ENCODE data around the gene DTD2. TPM values are rescaled to one million over a fixed set of nuclear protein-coding genes. Genes with fewer than 3 reads are reported as not detected.

Gene DTD2
- total and polyA plus RNA-seq, 2 of the 8 experiments (the other 6 are each of a cell fraction or from before 2014, with no cell fraction given), result 12.0 to 19.5 TPM

GRCh38 chr14:31505411-31505810 lies 48.1 kb upstream of the DTD2 start:
- H3K23me2 ChIP-seq (ENCODE audit: low read depth, low read length), result no peaks in the 10 kb centered on the region
- H3K18ac ChIP-seq (ENCODE audit: extremely low read depth, low read length), result no peak overlapping the region
- H3K4ac ChIP-seq (replicated peaks; ENCODE audit: insufficient read length, low read depth, low read length), result no peak overlapping the region
- H4K20me1 ChIP-seq (replicated peaks in 1 of 2; ENCODE audit: control insufficient read depth in 1 of 2, insufficient read depth in 2 of 2, low read length in 2 of 2), result no peaks in the 10 kb centered on the region
- no peak overlapping the region for H4K8ac ChIP-seq (ENCODE audit: extremely low read depth, insufficient read depth, low read length)
- DNase-seq (ENCODE audit: low read depth in 1 of 2, low spot score in 2 of 2), result no peak
- no peak overlapping the region for H2BK120ac ChIP-seq (replicated peaks; ENCODE audit: low read depth, low read length)
- H2BK20ac ChIP-seq (ENCODE audit: low read length), result no peak overlapping the region
- no peak overlapping the region for H3K56ac ChIP-seq (replicated peaks; ENCODE audit: insufficient read length, low read depth, low read length)
- 100% methylated on average over 1 of the region's 1 CpG; no CpG with 5 or more reads in 1 of the 2 experiments for WGBS, 2 experiments (ENCODE audit: extremely low coverage in 1 of 2, insufficient coverage in 1 of 2, insufficient read length in 1 of 2, insufficient replicate concordance in 2 of 2, low coverage in 1 of 2, low lambda C conversion rate in 2 of 2, missing lambda C conversion rate in 1 of 2)
- no peak overlapping the region for H2BK15ac ChIP-seq (ENCODE audit: low read length)
- no peaks in the 10 kb centered on the region for H3K79me1 ChIP-seq (ENCODE audit: low read depth, low read length)
- no peak overlapping the region for H4K91ac ChIP-seq (replicated peaks; ENCODE audit: insufficient read length, low read length)
- H3K4me1 ChIP-seq (replicated peaks in 1 of 4; ENCODE audit: control insufficient read depth in 3 of 4, insufficient read depth in 4 of 4, low read length in 3 of 4), result no peaks in the 10 kb centered on the region
- no peak overlapping the region for H2AK5ac ChIP-seq (ENCODE audit: low read depth, low read length)
- no peak overlapping the region for H2AFZ ChIP-seq (ENCODE audit: low read length)
- H3K9ac ChIP-seq (replicated peaks in 1 of 4; ENCODE audit: extremely low read depth in 1 of 4, low read depth in 3 of 4, low read length in 3 of 4), result no peak overlapping the region
- H2BK5ac ChIP-seq (ENCODE audit: low read depth, low read length), result no peak overlapping the region
- no peaks in the 10 kb centered on the region for H3K36me3 ChIP-seq (ENCODE audit: control insufficient read depth in 2 of 4, insufficient read depth in 4 of 4, low read length in 3 of 4)
- H4K5ac ChIP-seq (ENCODE audit: insufficient read length, low read depth, low read length), result no peak overlapping the region
- TF ChIP-seq BACH1 (IDR thresholded peaks at IDR 0.05; ENCODE audit: low read length) (no peak), CHD1 (IDR thresholded peaks at IDR 0.05; ENCODE audit: low read depth, low read length) (no peak), BCL11A (IDR thresholded peaks at IDR 0.05; ENCODE audit: low read depth in 2 of 2, low read length in 2 of 2) (no peak), GTF2F1 (IDR thresholded peaks at IDR 0.05; ENCODE audit: borderline replicate concordance, low read depth, low read length) (no peak), CBX8 (IDR thresholded peaks at IDR 0.05; ENCODE audit: borderline replicate concordance, low read depth, low read length) (no peak), CBX5 (IDR thresholded peaks at IDR 0.05; ENCODE audit: low read depth, low read length) (no peak)
- no peak for FAIRE-seq
- H3K9me3 ChIP-seq (ENCODE audit: insufficient read depth in 2 of 2, low read depth in 1 of 2, low read length in 1 of 2), result no peaks in the 10 kb centered on the region
- H3K79me2 ChIP-seq (ENCODE audit: control insufficient read depth in 1 of 2, insufficient read depth in 2 of 2, low read length in 2 of 2), result no peaks in the 10 kb centered on the region
- H3K14ac ChIP-seq (ENCODE audit: insufficient read length), result no peak overlapping the region
- POLR2A ChIA-PET (ENCODE audit: partially characterized antibody), result no interaction called here
- no peaks in the 10 kb centered on the region for H3K27me3 ChIP-seq (replicated peaks in 1 of 4; ENCODE audit: control insufficient read depth in 3 of 4, extremely low read depth in 1 of 4, insufficient read depth in 3 of 4, low read length in 3 of 4)
- no peak overlapping the region for H3K27ac ChIP-seq (ENCODE audit: low read depth, low read length)
- no peak overlapping the region for H3K4me2 ChIP-seq (ENCODE audit: insufficient read depth in 1 of 2, low read depth in 2 of 2, low read length in 2 of 2)
- no peak overlapping the region for H3K23ac ChIP-seq (ENCODE audit: insufficient read length)
- H3K4me3 ChIP-seq (ENCODE audit: extremely low read depth in 1 of 4, insufficient read depth in 2 of 4, low read depth in 3 of 4, low read length in 4 of 4), result no peak overlapping the region
- no peak overlapping the region for H2BK12ac ChIP-seq (ENCODE audit: low read depth, low read length)
- CTCF ChIA-PET (ENCODE audit: partially characterized antibody), result interaction anchor here (0.6 to 1.6 kb wide), 3 partner anchors 178 to 847 kb away, joined by 3 to 7 read pairs (median 3); no protein-coding TSS in a partner anchor
